Esophagus (tissue), 2 donors: ENCODE results near the gene DAPP1. TPM values are rescaled to one million over a fixed set of nuclear protein-coding genes. Genes with fewer than 3 reads are reported as not detected.

Experiments
- H3K27ac ChIP-seq, 2 donors: one replicate each; pipeline ENCODE4 v1.5.1; 2013; ENCODE audit warnings: low read depth in 2 of 2, mild to moderate bottlenecking in 2 of 2, inconsistent platforms in 1 of 2, low read length in 1 of 2, moderate library complexity in 1 of 2
- H3K27me3 ChIP-seq, 2 donors: one replicate each; pipeline ENCODE4 v1.6.1; 2013; ENCODE audit warnings: low read length in 2 of 2, control low read depth in 1 of 2, mild to moderate bottlenecking in 1 of 2; ENCODE audit not compliant: insufficient read depth in 2 of 2, control insufficient read depth in 1 of 2
- H3K36me3 ChIP-seq, 2 donors: one replicate each; pipeline ENCODE4 v1.6.1; 2013; ENCODE audit warnings: low read length in 1 of 2; ENCODE audit not compliant: control insufficient read depth in 2 of 2, insufficient read depth in 2 of 2
- H3K4me1 ChIP-seq, 2 donors: one replicate each; pipeline ENCODE4 v1.6.1; 2013; ENCODE audit warnings: low read length in 1 of 2; ENCODE audit not compliant: control insufficient read depth in 2 of 2, insufficient read depth in 2 of 2
- H3K4me3 ChIP-seq, 2 donors: one replicate each; pipeline ENCODE4 v1.5.1; 2013; ENCODE audit warnings: low read length in 2 of 2, mild to moderate bottlenecking in 2 of 2, low read depth in 1 of 2, moderate library complexity in 1 of 2
- H3K9me3 ChIP-seq, 2 donors: one replicate each; pipeline ENCODE4 v1.6.1; 2013; ENCODE audit warnings: mild to moderate bottlenecking in 2 of 2, low read depth in 1 of 2, low read length in 1 of 2, moderate library complexity in 1 of 2; ENCODE audit not compliant: control insufficient read depth in 2 of 2, insufficient read depth in 1 of 2
- WGBS, 2 donors: extraction: QIAGEN DNeasy Blood & Tissue Kit; methylation state at CpG; one replicate each; pipeline ENCODE4 v1.1.7; 2013; 5-methylcytosine and 5-hydroxymethylcytosine counted together
- polyA plus RNA-seq, 2 donors: library from polyadenylated mRNA; stranded (reverse); fragments of 200-250 nt; gene quantifications; one replicate each; pipeline ENCODE4 v1.2.3, GENCODE V29; 2013
- donor health status: healthy with polysubstance abuse.
- donor health status: Bipolar disorder and iron deficiency.

DAPP1 gene
- polyA plus RNA-seq, 2 donors: 29.1 to 40.6 TPM

DNA sequence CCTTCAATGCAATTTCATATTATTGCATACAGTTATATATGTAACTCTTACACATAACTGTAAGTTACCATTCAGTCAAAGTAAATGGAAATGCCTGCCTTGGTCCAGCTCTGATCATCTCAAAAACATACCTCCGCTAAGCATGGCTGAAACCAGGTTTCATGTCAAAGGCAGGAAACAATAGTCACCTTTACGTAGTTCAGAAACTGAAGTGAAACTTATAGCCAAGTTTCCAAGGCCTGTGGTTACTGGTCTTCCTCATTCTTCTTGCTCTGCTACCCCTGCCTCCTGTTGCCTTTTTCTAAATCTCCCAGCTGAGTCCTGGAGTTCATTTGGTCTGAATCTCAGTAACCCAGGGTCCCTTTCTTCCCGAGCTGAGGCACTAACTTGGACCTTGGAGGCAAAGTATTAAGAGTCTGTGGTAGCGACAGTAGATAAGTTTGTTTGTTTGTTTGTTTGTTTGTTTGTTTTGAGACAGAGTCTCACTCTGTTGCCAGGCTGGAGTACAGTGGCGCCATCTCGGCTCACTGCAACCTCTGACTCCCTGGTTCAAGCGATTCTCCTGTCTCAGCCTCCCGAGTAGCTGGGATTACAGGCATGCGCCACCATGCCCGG is 30.8 kb downstream of the DAPP1 start:
- Histone ChIP-seq H3K9me3 (no peaks in the 10 kb centered on the region), H3K4me1 (no peaks in the 10 kb centered on the region), H3K4me3 (no peak overlapping the region), H3K36me3 (no peaks in the 10 kb centered on the region), H3K27me3 (no peaks in the 10 kb centered on the region), H3K27ac (no peak overlapping the region)
- 77 to 89% methylated on average over 10 of the region's 10 CpGs for WGBS, 2 donors

DNA sequence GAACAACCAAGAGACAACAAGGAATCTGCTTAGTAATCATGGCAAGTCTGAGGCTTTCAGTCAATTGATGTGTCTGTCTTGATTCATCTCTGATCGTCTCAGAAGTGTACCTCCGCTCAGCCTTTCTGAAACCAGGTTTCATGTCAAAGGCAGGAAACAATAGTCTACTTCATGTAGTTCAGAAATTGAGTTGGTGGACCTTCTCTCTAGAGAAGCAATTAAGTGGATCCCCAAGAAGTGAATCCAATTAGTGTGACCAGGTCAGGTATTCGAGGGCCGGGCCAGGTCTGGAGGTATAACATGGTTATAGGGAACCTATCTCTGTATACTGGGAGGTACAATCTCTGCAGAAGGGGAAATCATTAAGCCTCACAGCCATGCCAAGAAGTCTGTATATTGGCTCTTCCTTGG is 32.0 kb downstream of the DAPP1 start:
- H3K9me3 ChIP-seq: no peaks in the 10 kb centered on the region
- H3K4me1 ChIP-seq: no peaks in the 10 kb centered on the region
- no peaks in the 10 kb centered on the region for H3K36me3 ChIP-seq
- no peak overlapping the region for H3K4me3 ChIP-seq
- no peak overlapping the region for H3K27ac ChIP-seq
- H3K27me3 ChIP-seq: no peaks in the 10 kb centered on the region
- WGBS, 2 donors: 86 to 90% methylated on average over 4 of the region's 4 CpGs

DNA sequence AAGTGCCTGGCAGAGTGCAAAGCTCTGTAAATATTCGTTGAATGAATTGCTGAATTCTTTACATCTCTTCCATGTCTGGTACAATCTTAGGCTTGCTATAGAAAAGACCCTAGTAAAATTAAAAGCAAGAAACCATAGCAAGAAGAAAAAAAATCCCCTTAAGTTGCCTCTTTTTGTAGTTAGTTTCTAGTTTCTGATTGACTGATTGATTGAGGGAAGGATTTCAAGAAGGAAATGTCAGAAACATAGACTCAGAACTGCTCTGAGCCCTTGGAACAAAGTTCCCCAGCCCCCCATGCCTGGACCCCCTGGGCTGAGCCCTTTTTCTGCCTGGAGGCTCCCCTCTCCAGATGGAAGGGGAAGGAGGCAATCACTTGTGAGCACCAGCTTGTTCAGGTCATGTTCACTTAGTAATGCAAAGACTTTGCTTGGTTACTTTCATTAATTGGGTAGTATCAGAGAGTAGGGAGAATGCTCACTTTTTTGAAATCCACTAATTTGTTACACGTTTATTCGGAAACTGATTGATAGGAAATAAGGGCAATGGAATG is 35.6 kb downstream of the DAPP1 start:
- WGBS, 2 donors: 76 to 85% methylated on average over 3 of the region's 3 CpGs

DNA sequence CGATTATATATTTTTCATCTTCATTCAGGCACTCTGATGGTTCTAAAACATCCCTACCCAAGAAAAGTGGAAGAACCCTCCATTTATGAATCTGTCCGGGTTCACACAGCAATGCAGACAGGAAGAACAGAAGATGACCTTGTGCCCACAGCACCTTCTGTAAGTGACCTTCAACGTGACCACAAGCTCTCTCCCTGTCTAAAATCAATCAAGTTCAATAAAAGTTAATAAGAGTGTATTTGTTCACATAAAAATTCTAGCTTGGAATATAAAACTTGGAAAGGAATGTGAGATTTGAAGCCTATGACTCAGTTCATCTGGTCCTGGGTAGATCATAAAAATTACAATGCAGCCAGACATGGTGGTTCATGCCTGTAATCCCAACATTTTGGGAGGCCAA is 36.6 kb downstream of the DAPP1 start:
- H3K27ac ChIP-seq: no peak overlapping the region
- WGBS, 2 donors: 82 to 88% methylated on average over 3 of the region's 3 CpGs

More for the DNA sequence above, 35.6 kb downstream of the DAPP1 start:
- H3K27me3 ChIP-seq: no peaks in the 10 kb centered on the region
- no peak overlapping the region for H3K27ac ChIP-seq
- H3K36me3 ChIP-seq: peaks cover 0 to 3% of the 10 kb centered on the region in 2 donors
- H3K9me3 ChIP-seq: no peaks in the 10 kb centered on the region
- H3K4me3 ChIP-seq: no peak overlapping the region
- no peaks in the 10 kb centered on the region for H3K4me1 ChIP-seq

DNA sequence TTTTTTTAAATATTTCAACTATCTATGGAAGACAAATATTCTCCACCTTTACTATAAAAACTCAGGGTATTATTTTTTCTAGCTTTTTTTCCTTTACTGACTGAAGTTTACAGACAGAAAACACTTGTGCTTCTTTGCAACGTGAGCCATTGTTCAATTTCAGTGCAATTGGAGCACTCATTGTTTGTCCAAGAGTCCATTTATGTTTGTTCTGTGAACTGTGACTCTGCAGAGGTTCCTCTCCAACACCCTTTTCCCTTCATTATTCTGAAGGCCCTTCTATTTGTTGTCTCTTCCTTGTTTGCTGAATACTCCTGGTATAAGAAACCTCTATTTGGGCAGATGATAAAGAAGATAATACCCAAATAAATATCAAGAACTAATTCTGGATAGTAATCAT is 37.4 kb downstream of the DAPP1 start:
- Histone ChIP-seq H3K4me1 (no peaks in the 10 kb centered on the region), H3K27ac (no peak overlapping the region), H3K9me3 (no peaks in the 10 kb centered on the region), H3K4me3 (no peak overlapping the region), H3K36me3 (peaks cover 0 to 3% of the 10 kb centered on the region in 2 donors), H3K27me3 (no peaks in the 10 kb centered on the region)
- WGBS, 2 donors: 74 to 83% methylated on average over 1 of the region's 1 CpG

More for the DNA sequence above, 36.6 kb downstream of the DAPP1 start:
- H3K27me3 ChIP-seq: no peaks in the 10 kb centered on the region
- no peaks in the 10 kb centered on the region for H3K9me3 ChIP-seq
- no peak overlapping the region for H3K4me3 ChIP-seq
- no peaks in the 10 kb centered on the region for H3K4me1 ChIP-seq
- H3K36me3 ChIP-seq: peaks cover 0 to 3% of the 10 kb centered on the region in 2 donors

DNA sequence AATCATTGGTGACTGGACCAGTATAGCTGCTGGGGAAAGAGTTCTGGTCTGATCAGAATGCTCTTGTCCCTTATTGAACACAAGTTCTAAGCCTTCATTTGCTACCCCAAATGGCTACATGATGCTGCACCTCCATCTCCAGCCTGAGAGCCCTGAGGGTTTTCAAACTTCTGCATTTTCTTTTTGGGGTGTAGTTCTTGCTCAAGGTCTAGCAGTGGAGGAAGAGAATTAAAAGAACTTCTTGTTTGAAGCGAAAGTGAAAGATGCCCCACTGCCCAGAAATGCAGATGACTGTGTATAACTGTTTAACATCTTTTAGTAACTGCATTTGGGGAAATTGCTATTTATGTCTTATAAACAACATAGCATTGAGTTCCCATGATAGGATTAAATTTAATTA is 39.1 kb downstream of the DAPP1 start:
- peaks cover 0 to 8% of the 10 kb centered on the region in 2 donors for H3K36me3 ChIP-seq
- H3K9me3 ChIP-seq: no peaks in the 10 kb centered on the region
- H3K27me3 ChIP-seq: no peaks in the 10 kb centered on the region
- 64 to 76% methylated on average over 1 of the region's 1 CpG for WGBS, 2 donors
- peaks cover 0 to 3% of the 10 kb centered on the region in 2 donors for H3K4me1 ChIP-seq
- H3K4me3 ChIP-seq: no peak overlapping the region
- no peak overlapping the region for H3K27ac ChIP-seq

GRCh38 chr4:99856166-99856565 is 39.5 kb downstream of the DAPP1 start:
- WGBS, 2 donors: 34 to 56% methylated on average over 1 of the region's 1 CpG
- Histone ChIP-seq H3K9me3 (no peaks in the 10 kb centered on the region), H3K4me3 (no peak overlapping the region), H3K27ac (no peak overlapping the region), H3K27me3 (no peaks in the 10 kb centered on the region), H3K4me1 (peaks cover 0 to 3% of the 10 kb centered on the region in 2 donors), H3K36me3 (peaks cover 0 to 8% of the 10 kb centered on the region in 2 donors)

DNA sequence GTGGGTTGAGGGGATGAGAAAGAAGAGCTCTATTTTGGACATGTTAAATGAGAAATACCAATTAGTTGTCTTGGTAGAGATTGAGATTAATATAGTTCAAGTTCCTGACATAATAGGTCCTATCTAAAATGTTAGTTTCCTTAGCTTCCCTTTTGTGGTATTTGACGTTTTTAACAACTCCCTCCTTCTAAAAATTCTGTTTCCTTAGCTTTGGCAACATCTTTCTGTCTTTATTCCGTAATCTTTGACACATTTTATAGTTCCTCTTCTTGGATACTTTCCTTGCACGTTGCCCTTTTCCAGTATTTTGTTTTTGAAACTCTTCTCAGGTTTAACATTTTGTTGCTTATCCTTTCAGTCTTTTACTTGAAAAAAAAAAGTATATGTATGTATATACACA is 40.7 kb downstream of the DAPP1 start:
- H3K27me3 ChIP-seq: no peaks in the 10 kb centered on the region
- H3K4me1 ChIP-seq: peaks cover 0 to 3% of the 10 kb centered on the region in 2 donors
- 71 to 73% methylated on average over 3 of the region's 3 CpGs for WGBS, 2 donors
- H3K4me3 ChIP-seq: no peak overlapping the region
- peaks cover 0 to 8% of the 10 kb centered on the region in 2 donors for H3K36me3 ChIP-seq
- H3K9me3 ChIP-seq: no peaks in the 10 kb centered on the region
- no peak overlapping the region for H3K27ac ChIP-seq

DNA sequence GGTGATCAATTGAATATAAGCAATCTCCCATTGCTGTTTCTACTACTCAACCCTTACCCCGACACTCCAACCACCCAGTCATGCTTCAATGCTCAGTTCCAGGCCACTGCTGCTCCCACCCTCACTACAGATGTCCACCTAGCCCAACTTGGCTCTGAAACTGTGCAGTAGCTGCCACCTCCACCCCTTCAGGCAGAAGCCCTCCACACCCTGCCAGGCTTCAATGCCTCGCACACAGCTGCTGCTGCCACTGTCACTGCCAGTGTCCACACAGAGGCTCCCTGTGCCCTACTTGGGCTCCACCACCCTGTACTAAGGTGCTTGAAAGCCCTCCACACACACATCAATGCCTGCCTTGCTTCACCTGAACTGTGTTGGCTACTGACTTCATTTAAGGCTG is 43.0 kb downstream of the DAPP1 start:
- Histone ChIP-seq H3K4me1 (peaks cover 0 to 3% of the 10 kb centered on the region in 2 donors), H3K27ac (no peak overlapping the region), H3K27me3 (no peaks in the 10 kb centered on the region), H3K36me3 (peaks cover 0 to 5% of the 10 kb centered on the region in 2 donors), H3K9me3 (no peaks in the 10 kb centered on the region), H3K4me3 (no peak overlapping the region)
- 91 to 98% methylated on average over 2 of the region's 2 CpGs for WGBS, 2 donors

DNA sequence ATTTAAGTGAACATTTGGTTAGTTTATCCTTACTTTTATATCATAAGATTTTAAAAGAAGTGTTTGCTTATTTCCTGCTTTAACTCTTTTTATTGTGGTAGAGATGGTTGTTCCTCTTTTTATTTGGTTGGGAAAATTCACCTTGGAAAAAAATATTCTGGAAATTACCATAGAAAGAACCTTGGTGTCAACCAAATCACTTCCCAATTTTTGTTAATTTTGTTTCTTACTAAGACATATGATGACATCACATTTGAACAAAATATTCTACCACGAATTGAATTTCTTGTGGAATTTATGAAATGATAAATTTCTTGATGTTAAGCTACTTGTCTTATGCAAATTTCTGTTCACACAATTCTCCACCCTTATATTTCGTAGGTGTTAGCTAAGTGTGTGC is 43.9 kb downstream of the DAPP1 start:
- Histone ChIP-seq H3K36me3 (peaks cover 0 to 4% of the 10 kb centered on the region in 2 donors), H3K27ac (no peak overlapping the region), H3K9me3 (no peaks in the 10 kb centered on the region), H3K27me3 (no peaks in the 10 kb centered on the region), H3K4me3 (no peak overlapping the region), H3K4me1 (peaks cover 0 to 3% of the 10 kb centered on the region in 2 donors)
- 74 to 83% methylated on average over 2 of the region's 2 CpGs for WGBS, 2 donors
